Retinal pigment epithelial cell (primary cell): ENCODE data around the gene TRANK1.

Source experiments
- DNase-seq: peaks from one replicate; pipeline ENCODE4 v3.0.0-alpha.2; 2010; ENCODE audit warnings: low read depth
- H3K4me3 ChIP-seq: 2 replicates; pipeline ENCODE4 v1.5.1; 2011; ENCODE audit warnings: mild to moderate bottlenecking, low read length, control low read depth, moderate library complexity
- TF ChIP-seq, protein P1 (sequence below): conservative IDR thresholded peaks from 2 replicates; pipeline ENCODE4 v1.5.1; 2011; ENCODE audit warnings: low read depth, low read length, control low read depth, inconsistent platforms

Gene TRANK1

DNA sequence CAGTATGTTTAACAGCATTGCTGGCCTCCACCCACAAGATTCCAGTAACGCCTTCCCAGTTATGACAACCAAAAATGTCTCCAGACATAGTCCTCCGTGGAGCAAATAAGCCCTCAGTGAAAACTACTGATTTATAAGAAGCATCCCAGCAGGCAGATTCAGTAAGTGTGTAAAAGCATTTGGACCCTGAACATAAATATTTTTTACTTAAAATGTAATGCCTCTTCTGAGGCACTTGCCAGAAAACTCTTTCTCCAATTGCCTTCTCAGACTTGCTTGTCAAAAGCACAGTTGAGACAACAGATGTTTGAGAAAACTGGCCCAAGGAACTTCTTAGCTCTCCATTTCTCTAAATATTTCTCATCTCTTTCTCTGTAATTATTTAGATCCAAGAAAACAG is 148.7 kb downstream of the TRANK1 start:
- TF ChIP-seq, protein P1, sequence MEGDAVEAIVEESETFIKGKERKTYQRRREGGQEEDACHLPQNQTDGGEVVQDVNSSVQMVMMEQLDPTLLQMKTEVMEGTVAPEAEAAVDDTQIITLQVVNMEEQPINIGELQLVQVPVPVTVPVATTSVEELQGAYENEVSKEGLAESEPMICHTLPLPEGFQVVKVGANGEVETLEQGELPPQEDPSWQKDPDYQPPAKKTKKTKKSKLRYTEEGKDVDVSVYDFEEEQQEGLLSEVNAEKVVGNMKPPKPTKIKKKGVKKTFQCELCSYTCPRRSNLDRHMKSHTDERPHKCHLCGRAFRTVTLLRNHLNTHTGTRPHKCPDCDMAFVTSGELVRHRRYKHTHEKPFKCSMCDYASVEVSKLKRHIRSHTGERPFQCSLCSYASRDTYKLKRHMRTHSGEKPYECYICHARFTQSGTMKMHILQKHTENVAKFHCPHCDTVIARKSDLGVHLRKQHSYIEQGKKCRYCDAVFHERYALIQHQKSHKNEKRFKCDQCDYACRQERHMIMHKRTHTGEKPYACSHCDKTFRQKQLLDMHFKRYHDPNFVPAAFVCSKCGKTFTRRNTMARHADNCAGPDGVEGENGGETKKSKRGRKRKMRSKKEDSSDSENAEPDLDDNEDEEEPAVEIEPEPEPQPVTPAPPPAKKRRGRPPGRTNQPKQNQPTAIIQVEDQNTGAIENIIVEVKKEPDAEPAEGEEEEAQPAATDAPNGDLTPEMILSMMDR, result no peak
- DNase-seq, result no peak
- H3K4me3 ChIP-seq, result no peak overlapping the region

DNA sequence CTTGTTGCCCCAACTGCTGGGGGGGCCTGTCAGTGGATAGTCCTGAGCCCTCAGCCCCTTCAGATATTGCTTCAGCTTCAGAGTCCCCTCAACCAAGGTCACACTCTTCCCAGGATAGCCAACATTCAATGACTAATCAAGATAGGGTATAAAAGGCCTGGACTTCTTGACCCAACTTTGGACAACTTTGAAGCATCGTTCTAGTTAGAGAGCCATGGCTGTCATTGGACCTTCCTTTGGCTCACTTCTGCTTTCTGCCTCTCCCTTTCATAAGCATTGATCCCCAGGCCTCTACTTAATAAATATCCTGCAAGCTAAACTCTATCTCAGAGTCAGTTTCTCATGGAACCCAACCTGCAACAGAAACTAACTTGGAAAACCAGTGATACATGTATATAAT is 149.2 kb downstream of the TRANK1 start:
- H3K4me3 ChIP-seq, result no peak overlapping the region
- TF ChIP-seq, protein P1, result no peak
- no peak for DNase-seq

DNA sequence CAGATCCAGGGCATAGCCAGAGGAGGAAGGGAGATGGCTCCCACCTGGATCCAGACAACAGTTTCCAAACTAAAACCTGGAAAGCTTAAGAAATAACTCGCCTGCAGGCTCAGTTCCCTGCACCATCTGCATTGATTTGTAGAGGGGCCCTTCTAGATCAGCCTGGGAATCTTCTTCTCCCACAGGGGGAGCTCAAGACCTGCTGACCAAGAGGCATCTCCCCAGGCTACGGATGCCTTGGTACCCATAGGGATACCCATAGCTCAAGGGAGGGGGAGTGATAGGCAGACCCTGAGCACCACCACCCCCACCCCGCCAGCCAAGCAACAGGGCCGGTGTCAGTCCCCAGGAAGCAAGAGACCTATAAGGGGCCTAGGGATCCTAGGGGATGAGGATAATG is 152.5 kb downstream of the TRANK1 start:
- no peak overlapping the region for H3K4me3 ChIP-seq
- peak; percentile 0 for DNase-seq
- TF ChIP-seq, protein P1, result peak; percentile 69

DNA sequence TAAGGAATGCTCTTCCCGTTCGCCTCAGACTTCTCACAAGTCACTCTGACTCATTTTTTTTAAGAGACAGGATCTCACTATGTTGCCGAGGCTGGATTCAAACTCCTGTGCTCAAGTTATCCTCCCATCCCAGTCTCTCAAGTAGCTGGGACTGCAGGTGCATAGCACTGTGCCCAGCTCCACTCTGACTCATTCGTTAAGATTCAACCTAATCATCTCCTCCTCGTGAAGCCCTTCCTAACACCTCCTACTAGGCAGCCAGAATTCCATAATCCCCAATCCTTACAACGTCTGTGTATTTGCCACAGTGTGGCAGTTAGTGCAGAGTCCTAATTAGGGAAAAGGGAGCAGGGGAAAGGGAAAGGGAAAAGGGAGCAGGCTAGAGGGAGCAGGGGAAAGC is 154.1 kb downstream of the TRANK1 start:
- TF ChIP-seq, protein P1, result no peak
- H3K4me3 ChIP-seq, result no peak overlapping the region
- DNase-seq, result peak; percentile 2

DNA sequence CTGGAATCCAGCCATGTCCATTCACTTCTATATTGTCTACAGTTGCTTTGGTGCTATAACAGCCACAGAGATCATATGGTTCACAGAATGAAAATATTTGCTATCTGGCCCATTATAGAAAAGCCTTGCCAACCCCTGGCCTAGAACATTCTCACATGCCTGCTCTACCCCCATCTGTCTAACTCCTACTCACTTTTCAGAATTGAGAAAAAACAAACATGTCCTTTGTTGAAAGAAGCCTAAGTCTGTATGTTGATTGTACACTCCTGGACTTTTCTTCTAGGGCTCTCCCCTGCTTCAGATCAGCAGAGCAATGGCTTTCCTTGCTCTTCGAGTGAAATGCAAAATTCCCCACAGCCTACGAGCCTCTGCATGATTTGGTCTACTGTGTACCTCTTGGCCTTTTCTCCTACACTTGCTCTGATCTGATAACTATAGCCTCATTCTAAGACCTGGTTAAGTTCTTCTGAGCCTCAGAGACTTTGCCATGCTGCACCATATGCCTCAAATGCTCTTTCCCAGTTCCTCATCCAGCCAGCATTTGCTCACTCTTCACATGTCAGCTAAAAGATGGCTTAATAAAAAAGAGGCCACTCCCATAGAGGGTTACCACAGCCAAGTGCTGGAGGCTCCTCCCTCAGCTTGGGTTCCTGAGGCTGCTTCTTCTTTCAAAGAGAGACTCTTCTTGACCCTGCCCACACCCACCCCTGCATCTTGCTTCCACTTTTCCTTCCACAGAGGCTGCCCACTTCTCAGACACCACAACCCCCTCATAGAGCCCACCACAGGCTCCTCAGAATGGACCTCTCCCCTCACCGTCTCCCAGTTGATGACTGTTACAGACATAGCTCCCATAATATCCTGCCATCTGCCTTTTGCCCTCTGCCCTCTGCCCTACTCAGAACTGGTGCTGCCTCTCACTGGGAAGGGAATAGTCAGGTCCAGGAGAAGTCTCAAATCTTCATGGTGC is 157.6 kb downstream of the TRANK1 start:
- no peak for DNase-seq
- TF ChIP-seq, protein P1, result no peak

DNA sequence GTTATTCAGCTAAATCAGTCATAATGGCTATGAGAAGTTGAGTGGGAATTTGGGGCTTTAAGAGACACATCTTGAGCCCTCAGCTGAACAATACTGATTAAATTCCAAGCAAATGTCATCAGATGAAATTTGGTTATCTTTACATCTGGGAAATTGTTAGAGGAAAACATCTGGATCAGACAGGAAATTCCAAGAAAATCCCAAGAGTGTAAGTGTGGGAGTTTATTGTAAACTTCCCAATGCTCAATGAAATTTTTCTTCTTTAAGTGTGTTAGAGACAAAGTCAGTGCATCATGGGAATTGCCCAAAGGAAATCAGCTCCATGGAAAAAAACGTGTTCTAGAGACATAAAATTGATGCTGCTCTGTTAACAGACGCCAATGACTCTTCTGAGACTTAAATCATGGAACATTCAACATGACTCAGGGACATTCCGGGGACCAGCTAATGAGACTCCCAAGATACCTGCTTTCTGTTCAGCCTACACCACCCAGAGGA is 160.7 kb downstream of the TRANK1 start:
- no peak overlapping the region for H3K4me3 ChIP-seq
- no peak for DNase-seq
- TF ChIP-seq, protein P1, result no peak

More for the DNA sequence above, 157.6 kb downstream of the TRANK1 start:
- no peak overlapping the region for H3K4me3 ChIP-seq
